Body of pancreas (tissue), 4 donors: ENCODE measurements around the gene TNNT1.

Experiments
- CTCF ChIP-seq, 7 experiments: fragments of 450-650 bp in 4 of 7; fragments of 200-600 bp in 3 of 7; sonication (generic) in 3 of 7; IDR thresholded peaks; one replicate each; pipeline ENCODE4 v1.5.1; 2016 to 2019; ENCODE audit warnings: antibody characterized with exemption in 7 of 7
- POLR2A ChIP-seq, 3 donors: fragments of 450-650 bp; IDR thresholded peaks; one replicate each; pipeline ENCODE4 v1.6.1; 2016; ENCODE audit warnings: antibody characterized with exemption in 3 of 3, mild to moderate bottlenecking in 2 of 3

GRCh38 chr19:55119053-55119452, 30.0 kb downstream of the TNNT1 start:
- TF ChIP-seq CTCF (IDR thresholded peaks at IDR 0.05) (no peak), POLR2A (IDR thresholded peaks at IDR 0.05) (no peak)
